H9 (cell line): Measurements from ENCODE around the gene BPGM. TPM values are rescaled to one million over a fixed set of nuclear protein-coding genes. Genes with fewer than 3 reads are reported as not detected.

Experiments
- DNase-seq: peaks from one replicate; pipeline ENCODE4 v3.0.0-alpha.2; 2017
- H2AFZ ChIP-seq: one replicate; pipeline ENCODE4 v1.6.1; 2013; ENCODE audit warnings: mild to moderate bottlenecking, low read length, control low read depth, moderate library complexity
- H2AK5ac ChIP-seq: 2 replicates; pipeline ENCODE4 v1.6.1; 2013; ENCODE audit warnings: low read length, control low read depth, mixed read lengths; ENCODE audit not compliant: insufficient read length
- H2BK120ac ChIP-seq: one replicate; pipeline ENCODE4 v1.6.1; 2013; ENCODE audit warnings: low read depth, mild to moderate bottlenecking, low read length, control low read depth, inconsistent platforms; ENCODE audit not compliant: poor library complexity, severe bottlenecking
- H2BK12ac ChIP-seq: 2 replicates; pipeline ENCODE4 v1.6.1; 2013; ENCODE audit warnings: low read length, control low read depth, mixed read lengths, low read depth; ENCODE audit not compliant: insufficient read length
- H2BK15ac ChIP-seq: 2 replicates; pipeline ENCODE4 v1.6.1; 2013; ENCODE audit warnings: low read depth, low read length, control low read depth
- H2BK20ac ChIP-seq: one replicate; pipeline ENCODE4 v1.6.1; 2013; ENCODE audit warnings: low read depth, mild to moderate bottlenecking, low read length, control low read depth, inconsistent platforms; ENCODE audit not compliant: poor library complexity, severe bottlenecking
- H2BK5ac ChIP-seq: 2 replicates; pipeline ENCODE4 v1.6.1; 2013; ENCODE audit warnings: low read length, control low read depth, mixed read lengths; ENCODE audit not compliant: insufficient read length
- H3K14ac ChIP-seq: 2 replicates; pipeline ENCODE4 v1.6.1; 2013; ENCODE audit warnings: low read length, control low read depth; ENCODE audit not compliant: insufficient read depth
- H3K18ac ChIP-seq: 2 replicates; pipeline ENCODE4 v1.6.1; 2013; ENCODE audit warnings: low read depth, mild to moderate bottlenecking, mixed read lengths, low read length, control low read depth; ENCODE audit not compliant: insufficient read length
- H3K23ac ChIP-seq: 2 replicates; pipeline ENCODE4 v1.6.1; 2013; ENCODE audit warnings: low read length, control low read depth, mixed read lengths, low read depth; ENCODE audit not compliant: insufficient read length
- H3K23me2 ChIP-seq: 2 replicates; pipeline ENCODE4 v1.6.1; 2013; ENCODE audit warnings: low read depth, mild to moderate bottlenecking, mixed read lengths, low read length, control low read depth; ENCODE audit not compliant: insufficient read length, poor library complexity, severe bottlenecking
- H3K27ac ChIP-seq: 2 replicates; pipeline ENCODE4 v1.5.1; 2013; ENCODE audit warnings: low read length, control low read depth, mixed read lengths, low read depth; ENCODE audit not compliant: insufficient read length
- H3K27me3 ChIP-seq: 2 replicates; pipeline ENCODE4 v1.6.1; 2013; ENCODE audit warnings: low read length, control low read depth, inconsistent platforms; ENCODE audit not compliant: insufficient read depth
- H3K4ac ChIP-seq: 2 replicates; pipeline ENCODE4 v1.6.1; 2013; ENCODE audit warnings: low read depth, mild to moderate bottlenecking, control low read depth, inconsistent platforms, low read length, moderate library complexity
- H3K4me1 ChIP-seq: 2 replicates; pipeline ENCODE4 v1.6.1; 2013; ENCODE audit warnings: low read length, control low read depth, inconsistent platforms; ENCODE audit not compliant: insufficient read depth
- H3K4me2 ChIP-seq: 2 replicates; pipeline ENCODE4 v1.6.1; 2013; ENCODE audit warnings: low read length, control low read depth, mixed read lengths; ENCODE audit not compliant: insufficient read length, insufficient read depth
- H3K56ac ChIP-seq: 2 replicates; pipeline ENCODE4 v1.6.1; 2013; ENCODE audit warnings: low read depth, mild to moderate bottlenecking, mixed read lengths, low read length, control low read depth; ENCODE audit not compliant: insufficient read length
- H3K79me1 ChIP-seq: 2 replicates; pipeline ENCODE4 v1.6.1; 2013; ENCODE audit warnings: low read depth, mild to moderate bottlenecking, moderate library complexity, low read length, control low read depth, inconsistent platforms; ENCODE audit not compliant: insufficient read depth, poor library complexity, severe bottlenecking
- H3K79me2 ChIP-seq: 2 replicates; pipeline ENCODE4 v1.6.1; 2013; ENCODE audit warnings: low read length, control low read depth, inconsistent platforms; ENCODE audit not compliant: insufficient read depth
- H3K9ac ChIP-seq: 2 replicates; pipeline ENCODE4 v1.6.1; 2013; ENCODE audit warnings: low read length, control low read depth, mixed read lengths; ENCODE audit not compliant: insufficient read length; ENCODE audit errors: extremely low read depth
- H3K9me3 ChIP-seq: one replicate; pipeline ENCODE4 v1.6.1; 2013; ENCODE audit warnings: low read depth, low read length, inconsistent platforms; ENCODE audit not compliant: control insufficient read depth
- H3T11ph ChIP-seq: one replicate; pipeline ENCODE4 v1.6.1; 2013; ENCODE audit warnings: mild to moderate bottlenecking, low read length, control low read depth, inconsistent platforms
- H4K20me1 ChIP-seq: one replicate; pipeline ENCODE4 v1.6.1; 2013; ENCODE audit not compliant: control insufficient read depth, insufficient read length, insufficient read depth
- H4K5ac ChIP-seq: 2 replicates; pipeline ENCODE4 v1.6.1; 2013; ENCODE audit warnings: low read depth, mild to moderate bottlenecking, mixed read lengths, low read length, control low read depth; ENCODE audit not compliant: insufficient read length
- H4K8ac ChIP-seq: replicated peaks from 2 replicates; pipeline ENCODE4 v1.6.1; 2013; ENCODE audit warnings: low read length, control low read depth, mixed read lengths, low read depth; ENCODE audit not compliant: insufficient read length
- H4K91ac ChIP-seq: 2 replicates; pipeline ENCODE4 v1.6.1; 2013; ENCODE audit warnings: low read depth, mild to moderate bottlenecking, moderate library complexity, mixed read lengths, low read length, control low read depth; ENCODE audit not compliant: insufficient read length
- H3K27ac Mint-ChIP-seq, 3 experiments: 2 replicates in 2 of 3; 3 replicates in 1 of 3; pipeline ENCODE4 v1.8.0; 2020 to 2021; ENCODE audit warnings: mixed read lengths in 3 of 3, mild to moderate bottlenecking in 1 of 3, moderate library complexity in 1 of 3
- H3K27me3 Mint-ChIP-seq: 2 replicates; pipeline ENCODE4 v1.8.0; 2021; ENCODE audit warnings: low read depth, mild to moderate bottlenecking, moderate library complexity, mixed read lengths
- H3K36me3 Mint-ChIP-seq, 3 experiments: 2 replicates in 2 of 3; 3 replicates in 1 of 3; pipeline ENCODE4 v1.8.0; 2020 to 2021; ENCODE audit warnings: low read depth in 3 of 3, mixed read lengths in 3 of 3; ENCODE audit not compliant: insufficient read depth in 1 of 3
- H3K4me1 Mint-ChIP-seq, 2 experiments: 2 replicates each; pipeline ENCODE4 v1.8.0; 2020; ENCODE audit warnings: mixed read lengths in 2 of 2
- H3K4me3 Mint-ChIP-seq, 2 experiments: 2 replicates in 1 of 2; 3 replicates in 1 of 2; pipeline ENCODE4 v1.8.0; 2020 to 2021; ENCODE audit warnings: mild to moderate bottlenecking in 2 of 2, mixed read lengths in 2 of 2, moderate library complexity in 1 of 2
- H3K9me3 Mint-ChIP-seq, 2 experiments: 2 replicates in 1 of 2; 3 replicates in 1 of 2; pipeline ENCODE4 v1.8.0; 2020; ENCODE audit warnings: mild to moderate bottlenecking in 2 of 2, mixed read lengths in 2 of 2, moderate library complexity in 1 of 2
- CTCF ChIP-seq: fragments of 200-600 bp; sonication (generic); conservative IDR thresholded peaks from 3 replicates; pipeline ENCODE4 v1.8.0; 2021; ENCODE audit warnings: antibody characterized with exemption, mild to moderate bottlenecking
- WGBS: extraction: QIAGEN DNeasy Blood & Tissue Kit; methylation state at CpG from one replicate; pipeline ENCODE4 v1.1.7; 2013; ENCODE audit warnings: missing lambda C conversion rate, low lambda C conversion rate, mixed read lengths; ENCODE audit not compliant: insufficient read length; ENCODE audit errors: extremely low coverage; 5-methylcytosine and 5-hydroxymethylcytosine counted together
- total RNA-seq: library from RNA; stranded (reverse); gene quantifications from 2 replicates; pipeline ENCODE4 v1.2.1, GENCODE V29; 2021

The BPGM gene
- total RNA-seq, 1 experiment from 2014 or later: 14.4 TPM

- no peaks in the 10 kb centered on the region for H4K20me1 ChIP-seq
- no peak overlapping the region for H3K9ac ChIP-seq
- H3K36me3 Mint-ChIP-seq: no peaks in the 10 kb centered on the region
- H3K79me1 ChIP-seq: no peaks in the 10 kb centered on the region
- H3K27ac Mint-ChIP-seq: no peak overlapping the region
- no peak overlapping the region for H2BK120ac ChIP-seq
- H3K18ac ChIP-seq: no peak overlapping the region
- no peaks in the 10 kb centered on the region for H3K79me2 ChIP-seq
- H3T11ph ChIP-seq: no peak overlapping the region
- H3K27me3 Mint-ChIP-seq: peaks cover 20% of the 10 kb centered on the region
- no peak overlapping the region for H2AK5ac ChIP-seq
- H3K4me1 ChIP-seq: no peaks in the 10 kb centered on the region
- no peak overlapping the region for H2BK5ac ChIP-seq
- H3K23me2 ChIP-seq: no peaks in the 10 kb centered on the region
- 100% methylated on average over 1 of the region's 2 CpGs for WGBS
- H3K23ac ChIP-seq: no peak overlapping the region
- no peak overlapping the region for H3K56ac ChIP-seq
- H4K5ac ChIP-seq: no peak overlapping the region
- no peak overlapping the region for H3K4me3 Mint-ChIP-seq
- no peak overlapping the region for H4K8ac ChIP-seq
- no peak overlapping the region for H2BK15ac ChIP-seq
- no peaks in the 10 kb centered on the region; a peak in 1 of 5 replicates for H3K9me3 Mint-ChIP-seq
- no peaks in the 10 kb centered on the region for H3K9me3 ChIP-seq
- H2AFZ ChIP-seq: no peak overlapping the region
- DNase-seq: no peak
- H3K27me3 ChIP-seq: no peaks in the 10 kb centered on the region
- no peak overlapping the region for H3K4me2 ChIP-seq
- H2BK20ac ChIP-seq: no peak overlapping the region
- no peak overlapping the region for H3K27ac ChIP-seq
- H4K91ac ChIP-seq: no peak overlapping the region
- no peak for TF ChIP-seq CTCF
- no peak overlapping the region for H3K14ac ChIP-seq
- no peak overlapping the region for H3K4ac ChIP-seq
- no peak overlapping the region for H2BK12ac ChIP-seq
- no peaks in the 10 kb centered on the region for H3K4me1 Mint-ChIP-seq
Measured at GRCh38 chr7:134616611-134617010, 30.0 kb upstream of the BPGM start.
